GM10266 (cell line): Measurements from ENCODE around the gene TRPV3.
"Not testable (repeated sequence)": the region's sequence is repeated elsewhere in the genome, so short reads cannot be mapped to it uniquely, and the experiment has no call there.

ENCODE experiments used
- DNase-seq: peaks from one replicate; pipeline ENCODE4 v3.0.0; 2012; ENCODE audit errors: extremely low spot score
- TF ChIP-seq, protein P1 (sequence below): IDR thresholded peaks from 2 replicates; pipeline ENCODE4 v1.5.1; 2012; ENCODE audit warnings: mild to moderate bottlenecking, low read depth; ENCODE audit not compliant: control insufficient read depth, insufficient read depth; ENCODE audit errors: missing control alignments

Gene TRPV3

DNA sequence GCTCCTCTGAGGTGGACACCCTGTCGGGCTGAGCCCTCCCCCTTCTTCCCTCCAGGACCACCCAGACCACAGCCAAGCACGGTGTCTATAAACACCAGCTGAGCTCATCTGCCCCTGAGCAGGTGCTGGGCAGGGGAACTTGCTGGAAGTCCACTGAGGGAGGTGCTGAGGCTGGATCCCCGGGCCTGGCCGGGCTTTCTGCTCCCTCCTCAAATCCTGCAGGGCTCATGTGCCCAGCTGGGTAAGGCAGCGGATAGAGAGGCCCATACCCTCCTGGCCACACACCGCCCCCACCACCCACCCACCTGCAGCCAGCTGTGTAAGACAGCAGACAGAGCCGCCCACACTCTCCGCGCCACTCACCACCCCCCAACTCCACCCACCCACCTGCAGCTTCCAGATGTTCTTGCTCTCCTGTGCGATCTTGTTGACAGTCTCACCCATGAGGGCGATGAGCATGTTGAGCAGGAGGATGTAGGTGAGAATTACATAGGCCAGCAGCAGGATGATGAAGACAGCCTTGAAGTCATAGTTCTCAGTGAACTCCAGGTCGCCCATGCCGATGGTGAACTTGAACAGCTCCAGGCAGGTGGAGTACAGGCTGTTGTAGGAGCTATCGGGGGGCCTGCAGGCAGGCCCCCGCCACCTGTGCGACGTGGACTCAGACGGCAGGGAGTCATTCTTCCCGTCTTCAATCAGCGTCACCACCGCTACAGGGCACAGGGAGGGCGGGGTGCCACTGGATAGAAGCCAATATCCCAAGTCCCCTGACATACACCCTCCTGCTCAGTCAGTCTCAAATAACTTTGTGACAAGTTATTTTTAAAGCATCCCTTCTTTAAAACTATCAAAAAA is 15.9 kb upstream of the TRPV3 start:
- DNase-seq = no peak
- TF ChIP-seq, protein P1, sequence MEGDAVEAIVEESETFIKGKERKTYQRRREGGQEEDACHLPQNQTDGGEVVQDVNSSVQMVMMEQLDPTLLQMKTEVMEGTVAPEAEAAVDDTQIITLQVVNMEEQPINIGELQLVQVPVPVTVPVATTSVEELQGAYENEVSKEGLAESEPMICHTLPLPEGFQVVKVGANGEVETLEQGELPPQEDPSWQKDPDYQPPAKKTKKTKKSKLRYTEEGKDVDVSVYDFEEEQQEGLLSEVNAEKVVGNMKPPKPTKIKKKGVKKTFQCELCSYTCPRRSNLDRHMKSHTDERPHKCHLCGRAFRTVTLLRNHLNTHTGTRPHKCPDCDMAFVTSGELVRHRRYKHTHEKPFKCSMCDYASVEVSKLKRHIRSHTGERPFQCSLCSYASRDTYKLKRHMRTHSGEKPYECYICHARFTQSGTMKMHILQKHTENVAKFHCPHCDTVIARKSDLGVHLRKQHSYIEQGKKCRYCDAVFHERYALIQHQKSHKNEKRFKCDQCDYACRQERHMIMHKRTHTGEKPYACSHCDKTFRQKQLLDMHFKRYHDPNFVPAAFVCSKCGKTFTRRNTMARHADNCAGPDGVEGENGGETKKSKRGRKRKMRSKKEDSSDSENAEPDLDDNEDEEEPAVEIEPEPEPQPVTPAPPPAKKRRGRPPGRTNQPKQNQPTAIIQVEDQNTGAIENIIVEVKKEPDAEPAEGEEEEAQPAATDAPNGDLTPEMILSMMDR = no peak

DNA sequence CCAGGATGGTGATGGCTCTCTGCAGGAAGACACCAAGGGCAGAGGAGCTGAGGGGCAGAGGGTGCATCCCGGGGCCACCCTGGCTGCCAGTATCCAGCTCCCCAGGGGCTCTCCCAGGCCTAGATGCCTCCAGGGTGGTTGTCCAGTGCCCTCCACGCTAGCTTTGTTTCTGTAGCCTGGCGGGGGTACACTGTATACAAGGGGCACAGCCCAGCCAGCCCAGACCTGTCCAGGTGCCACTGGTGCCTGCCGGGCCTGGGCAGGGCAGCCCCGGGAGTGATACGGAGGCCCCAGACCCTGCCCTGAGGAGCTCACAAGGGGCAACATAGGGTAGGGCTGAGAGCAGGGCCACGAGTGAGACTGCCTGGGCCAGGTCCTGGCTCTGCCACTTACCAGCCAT is 14.6 kb upstream of the TRPV3 start:
- no peak for DNase-seq
- TF ChIP-seq, protein P1 = no peak

DNA sequence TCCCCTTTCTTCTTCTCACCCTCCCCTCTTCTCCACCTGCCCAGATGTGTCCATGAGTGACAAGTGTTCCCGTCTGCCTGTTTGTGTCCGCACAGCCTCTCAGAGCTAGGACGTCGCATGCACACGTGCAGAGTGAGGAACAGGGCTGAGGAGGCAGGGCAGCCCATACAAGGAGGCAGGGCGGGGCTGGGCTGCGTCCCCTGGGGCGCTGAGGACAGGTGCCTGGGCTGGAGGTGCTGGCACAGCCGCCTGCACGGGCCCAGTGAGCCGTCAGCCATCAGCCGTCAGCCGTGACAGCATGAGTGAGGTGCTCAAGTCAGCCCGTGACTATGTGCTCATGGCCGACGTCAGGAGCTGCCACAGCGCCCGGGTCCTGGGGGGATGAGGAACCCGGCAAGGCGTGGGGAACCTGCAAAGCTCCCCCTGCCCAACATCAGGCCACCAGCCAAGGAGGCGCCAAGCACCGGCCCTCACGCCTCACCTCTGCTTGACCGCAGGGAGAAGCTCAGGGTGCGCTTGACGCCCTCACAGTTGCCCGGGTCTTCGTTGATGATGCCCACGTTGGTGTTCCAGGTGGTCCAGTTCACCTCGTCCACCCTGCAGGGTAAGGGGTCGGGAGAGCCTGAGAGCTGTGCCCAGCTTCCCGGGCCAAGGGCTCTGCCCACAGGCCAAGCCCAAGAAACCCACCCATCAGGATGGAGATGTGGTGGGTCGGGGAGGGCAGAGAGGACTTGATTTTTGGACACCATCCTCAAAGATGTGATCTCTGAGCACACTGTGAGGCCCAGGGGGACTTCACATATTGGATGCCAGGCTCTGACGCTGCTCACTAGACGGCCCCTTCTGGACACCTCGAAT is 13.7 kb upstream of the TRPV3 start:
- TF ChIP-seq, protein P1 = no peak
- DNase-seq = no peak

DNA sequence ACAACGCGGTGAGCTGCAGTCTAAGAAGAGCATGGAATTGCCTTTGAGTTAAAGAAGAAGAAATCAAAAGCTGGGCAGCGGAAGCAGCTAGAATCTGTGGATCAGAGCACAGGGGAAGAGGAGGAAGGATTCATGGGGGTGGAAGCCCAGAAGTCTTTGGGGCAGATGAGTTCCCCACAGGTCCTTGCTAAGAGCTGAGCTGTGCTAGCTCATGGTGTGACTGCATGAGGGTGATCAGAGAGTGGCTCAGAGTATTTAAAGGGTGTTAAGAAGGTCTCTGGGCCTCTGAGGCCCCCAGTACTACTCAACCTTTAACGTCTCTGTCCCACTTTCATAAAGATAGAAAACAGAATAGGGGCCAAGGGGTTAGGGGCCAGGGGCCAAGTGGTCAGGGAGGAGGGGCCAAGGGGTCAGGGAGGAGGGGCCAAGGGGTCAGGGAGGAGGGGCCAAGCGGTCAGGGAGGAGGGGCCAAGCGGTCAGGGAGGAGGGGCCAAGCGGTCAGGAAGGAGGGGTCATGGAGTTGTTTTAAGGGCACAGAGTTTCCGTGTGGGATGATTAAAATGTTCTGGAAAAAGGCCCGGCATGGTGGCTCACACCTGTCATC is 12.0 kb upstream of the TRPV3 start:
- DNase-seq = no peak
- TF ChIP-seq, protein P1 = no peak

DNA sequence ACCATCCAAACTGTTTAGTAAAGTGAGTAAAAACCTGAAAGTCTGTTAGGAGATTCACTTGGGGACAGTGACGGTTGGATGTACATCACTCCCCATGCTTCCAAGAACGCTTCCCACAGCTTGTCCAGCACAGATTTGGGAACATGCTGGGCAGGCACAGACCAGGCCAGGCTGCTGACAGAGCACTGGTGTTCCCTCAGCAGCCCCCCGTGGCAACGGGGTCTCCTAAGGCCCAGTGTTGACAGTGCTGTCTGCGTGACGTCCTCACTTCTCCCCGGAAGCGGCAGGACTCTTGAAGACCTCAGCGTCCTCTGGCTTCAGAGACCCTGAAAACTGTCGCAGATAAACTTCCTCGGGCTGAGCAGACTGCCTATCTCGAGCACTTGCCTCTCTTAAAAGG is 8.9 kb upstream of the TRPV3 start:
- DNase-seq = no peak
- TF ChIP-seq, protein P1 = no peak

DNA sequence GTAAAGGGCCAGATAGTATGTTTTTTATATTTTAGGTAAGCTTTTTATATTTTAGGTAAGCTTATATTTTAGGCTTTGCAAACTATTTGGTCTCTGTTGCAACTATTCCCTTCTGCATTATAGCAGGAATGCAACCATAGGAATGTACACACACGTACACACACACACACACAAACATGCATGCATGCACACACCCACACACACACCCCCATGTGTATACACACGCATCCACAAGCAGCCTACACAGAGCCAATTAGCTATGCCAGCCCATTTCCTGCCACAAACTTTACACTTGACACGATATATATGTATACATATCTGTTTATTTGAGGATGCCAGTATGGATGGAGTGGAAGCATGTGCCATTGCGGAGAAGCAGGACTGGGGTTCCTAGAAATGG is 7.5 kb upstream of the TRPV3 start:
- DNase-seq = no peak
- TF ChIP-seq, protein P1 = no peak

DNA sequence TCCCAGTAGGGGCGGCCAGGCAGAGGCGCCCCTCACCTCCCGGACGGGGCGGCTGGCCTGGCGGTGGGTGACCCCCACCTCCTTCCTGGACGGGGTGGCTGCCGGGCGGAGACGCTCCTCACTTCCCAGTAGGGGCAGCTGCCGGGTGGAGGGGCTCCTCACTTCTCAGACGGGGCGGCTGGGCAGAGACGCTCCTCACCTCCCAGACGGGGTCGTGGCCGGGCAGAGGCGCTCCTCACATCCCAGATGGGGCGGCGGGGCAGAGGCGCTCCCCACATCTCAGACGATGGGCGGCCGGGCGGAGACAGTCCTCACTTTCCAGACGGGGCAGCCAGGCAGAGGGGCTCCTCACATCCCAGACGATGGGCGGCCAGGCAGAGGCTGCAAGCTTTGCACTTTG is 6.6 kb upstream of the TRPV3 start:
- DNase-seq = not testable (repeated sequence)
